DMS114 treated with DMSO at 0.1 percent for 48 hours (cell line): ENCODE measurements around the gene DACH1.

Experiments
- DNase-seq: peaks from one replicate; lab custom pipeline; 2025; ENCODE audit not compliant: unreplicated experiment; lab: John Stamatoyannopoulos, UW

Gene DACH1

GRCh38 chr13:71714802-71715375 is 152.1 kb downstream of the DACH1 start:
- DNase-seq = no peak

- no peak for DNase-seq
Observed at GRCh38 chr13:71712988-71713653, 153.9 kb downstream of the DACH1 start.

- DNase-seq = no peak
Observed at GRCh38 chr13:71704656-71705055, 162.3 kb downstream of the DACH1 start.

GRCh38 chr13:71703138-71703537 is 163.9 kb downstream of the DACH1 start:
- no peak for DNase-seq

- DNase-seq = no peak
Observed at GRCh38 chr13:71702253-71702652, 164.8 kb downstream of the DACH1 start.

- no peak for DNase-seq
Observed at GRCh38 chr13:71701741-71702140, 165.3 kb downstream of the DACH1 start.

- DNase-seq = no peak
Observed at GRCh38 chr13:71699342-71699741, 167.7 kb downstream of the DACH1 start.

GRCh38 chr13:71695662-71696061 is 171.3 kb downstream of the DACH1 start:
- no peak for DNase-seq

- no peak for DNase-seq
Observed at GRCh38 chr13:71685072-71685471, 181.9 kb downstream of the DACH1 start.

GRCh38 chr13:71681901-71682613 is 184.9 kb downstream of the DACH1 start:
- no peak for DNase-seq

- DNase-seq = no peak
Observed at GRCh38 chr13:71677124-71677523, 189.9 kb downstream of the DACH1 start.

- DNase-seq = no peak
Observed at GRCh38 chr13:71672512-71672911, 194.5 kb downstream of the DACH1 start.

- DNase-seq = no peak
Observed at GRCh38 chr13:71663431-71663830, 203.6 kb downstream of the DACH1 start.

- no peak for DNase-seq
Observed at GRCh38 chr13:71661921-71662320, 205.1 kb downstream of the DACH1 start.

GRCh38 chr13:71659404-71659803 is 207.6 kb downstream of the DACH1 start:
- no peak for DNase-seq

GRCh38 chr13:71645467-71645866 is 221.5 kb downstream of the DACH1 start:
- DNase-seq = no peak

- DNase-seq = no peak
Observed at GRCh38 chr13:71644579-71644978, 222.4 kb downstream of the DACH1 start.

- DNase-seq = no peak
Observed at GRCh38 chr13:71643448-71643860, 223.6 kb downstream of the DACH1 start.

GRCh38 chr13:71638751-71639150 is 228.3 kb downstream of the DACH1 start:
- no peak for DNase-seq

- no peak for DNase-seq
Observed at GRCh38 chr13:71634602-71635443, 232.2 kb downstream of the DACH1 start.

GRCh38 chr13:71634182-71634581 is 232.8 kb downstream of the DACH1 start:
- no peak for DNase-seq
